Naive thymus-derived CD8-positive, alpha-beta T cell (primary cell): ENCODE measurements around the gene ATP1A4. TPM values are rescaled to one million over a fixed set of nuclear protein-coding genes. Genes with fewer than 3 reads are reported as not detected.
A peak's percentile ranks its signal among the peaks of the same experiment; 100 is the strongest.

Source experiments
- ATAC-seq, 2 donors: fragments of 150-1000 bp; cut with Tn5 transposase in 1 of 2; sonication (Bioruptor Pico), chemical (Tn5 transposase) in 1 of 2; 1 replicate in 1 of 2; 2 replicates in 1 of 2; pipeline ENCODE4 v1.10.0; 2021; ENCODE audit warnings: mild to moderate bottlenecking in 2 of 2, moderate library complexity in 2 of 2
- POLR2A ChIA-PET: fragments of 350-600 bp; sonication (Branson Sonifier 250); formaldehyde crosslinking; loops from one replicate; lab custom pipeline; 2021; ENCODE audit warnings: antibody characterized with exemption; lab: Charles Lee
- DNase-seq, 10 donors: peaks; one replicate each; pipeline versions ENCODE4 v3.0.0 to v3.0.0-alpha.2; 2020 to 2022
- H3K27ac Mint-ChIP-seq, 10 donors: one replicate each; pipeline ENCODE4 v1.8.0; 2020 to 2022; ENCODE audit warnings: mild to moderate bottlenecking in 10 of 10, mixed read lengths in 10 of 10, moderate library complexity in 4 of 10, inconsistent platforms in 1 of 10
- H3K27me3 Mint-ChIP-seq, 5 donors: one replicate each; pipeline ENCODE4 v1.8.0; 2021 to 2022; ENCODE audit warnings: mixed read lengths in 5 of 5
- H3K36me3 Mint-ChIP-seq, 3 donors: one replicate each; pipeline ENCODE4 v1.8.0; 2020 to 2022; ENCODE audit warnings: mixed read lengths in 3 of 3, mild to moderate bottlenecking in 2 of 3, inconsistent platforms in 1 of 3
- H3K4me1 Mint-ChIP-seq, 4 donors: one replicate each; pipeline ENCODE4 v1.8.0; 2021 to 2022; ENCODE audit warnings: mixed read lengths in 4 of 4
- H3K4me3 Mint-ChIP-seq, 10 donors: one replicate each; pipeline ENCODE4 v1.8.0; 2020 to 2022; ENCODE audit warnings: mild to moderate bottlenecking in 10 of 10, mixed read lengths in 10 of 10, moderate library complexity in 6 of 10, inconsistent platforms in 1 of 10
- H3K9me3 Mint-ChIP-seq, 9 donors: one replicate each; pipeline ENCODE4 v1.8.0; 2020 to 2022; ENCODE audit warnings: mixed read lengths in 9 of 9, mild to moderate bottlenecking in 3 of 9, inconsistent platforms in 1 of 9, moderate library complexity in 1 of 9
- polyA plus RNA-seq, 3 donors: library from polyadenylated mRNA; unstranded; fragments of 300-500 nt; fragmentation: Illumina TruSeq; gene quantifications; one replicate each; pipeline ENCODE4 v1.2.3, GENCODE V29; 2021
- total RNA-seq, 8 experiments: library from RNA in 2 of 8; stranded (reverse) in 2 of 8; gene quantifications; one replicate each; pipeline ENCODE4 v1.2.3 and lab custom pipeline; 2021 to 2026

The ATP1A4 gene
- total and polyA plus RNA-seq, 5 experiments from 2014 or later, result not detected

DNA sequence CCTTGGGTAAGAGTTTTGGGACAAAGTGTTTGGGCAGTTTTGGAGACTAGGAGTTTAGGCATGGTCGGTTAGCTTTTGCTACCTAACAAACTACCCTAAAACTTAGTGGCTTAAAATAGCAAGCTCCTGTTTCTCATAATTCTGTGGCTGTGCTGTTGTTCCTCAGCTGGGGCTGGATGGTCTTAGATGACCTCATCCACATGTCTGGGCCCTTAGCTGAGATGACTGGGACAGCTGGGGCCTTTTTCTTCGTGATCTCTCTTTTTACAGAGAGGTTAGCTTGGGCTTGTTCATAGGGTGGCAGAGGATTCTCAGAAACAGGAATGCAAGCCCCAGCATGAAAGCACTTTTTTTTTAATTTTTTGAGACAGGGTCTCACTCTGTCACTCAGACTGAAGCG, 6.6 kb downstream of the ATP1A4 start:
- ATAC-seq, result no peak
- Mint-ChIP-seq H3K4me3 (no peak overlapping the region), H3K4me1 (no peaks in the 10 kb centered on the region), H3K36me3 (no peaks in the 10 kb centered on the region), H3K27ac (no peak overlapping the region), H3K27me3 (peaks cover 0 to 6% (median 1%) of the 10 kb centered on the region in 5 donors), H3K9me3 (no peaks in the 10 kb centered on the region)
- DNase-seq, result no peak
- POLR2A ChIA-PET, result no interaction called here

DNA sequence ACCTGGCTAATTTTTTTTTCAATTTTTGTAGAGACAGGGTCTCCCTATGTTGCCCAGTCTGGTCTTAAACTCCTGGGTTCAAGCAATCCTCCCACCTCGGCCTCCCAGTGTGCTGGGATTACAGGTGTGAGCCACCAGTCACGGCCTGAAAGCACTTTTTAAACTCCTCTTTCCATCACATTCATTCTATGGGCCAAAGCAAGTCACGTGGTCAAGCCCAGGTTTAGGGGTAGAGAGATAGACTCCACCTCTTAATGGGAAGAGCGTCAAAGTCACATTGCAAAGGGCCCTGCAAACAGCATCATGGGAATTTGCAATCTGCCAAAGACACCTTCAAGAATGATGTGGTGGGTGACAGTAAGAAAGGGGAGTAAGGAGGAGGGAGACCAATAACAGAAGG, 7.1 kb downstream of the ATP1A4 start:
- ATAC-seq (no peak), DNase-seq (no peak)
- no peaks in the 10 kb centered on the region for H3K9me3 Mint-ChIP-seq
- POLR2A ChIA-PET, result no interaction called here
- H3K36me3 Mint-ChIP-seq, result no peaks in the 10 kb centered on the region
- H3K4me1 Mint-ChIP-seq, result peaks cover 0 to under 1% (median 0%) of the 10 kb centered on the region in 4 donors
- H3K27me3 Mint-ChIP-seq, result peaks cover 0 to 6% (median 1%) of the 10 kb centered on the region in 5 donors
- H3K27ac Mint-ChIP-seq, result no peak overlapping the region
- no peak overlapping the region for H3K4me3 Mint-ChIP-seq

DNA sequence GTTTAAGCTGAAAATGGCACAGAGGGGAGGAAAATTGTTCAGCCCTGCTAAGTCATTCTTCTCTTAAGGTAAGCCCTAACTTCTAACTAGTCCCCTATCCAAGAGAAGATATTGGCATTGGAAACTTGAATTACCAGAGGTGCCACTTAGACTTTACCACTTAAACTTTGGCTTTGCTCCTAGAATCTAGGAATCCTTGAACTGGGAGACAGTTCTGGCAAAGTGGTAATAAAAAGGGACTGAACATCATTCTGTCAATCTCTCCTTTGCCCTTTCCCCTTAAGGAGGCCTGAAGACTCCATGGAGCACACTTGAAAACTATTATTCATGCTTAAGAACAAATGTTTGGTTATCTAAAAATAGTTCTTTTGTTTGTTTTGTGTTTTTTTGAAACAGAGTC, 8.4 kb downstream of the ATP1A4 start:
- DNase-seq, result no peak
- POLR2A ChIA-PET, result no interaction called here
- no peak overlapping the region for H3K4me3 Mint-ChIP-seq
- H3K36me3 Mint-ChIP-seq, result no peaks in the 10 kb centered on the region
- H3K27ac Mint-ChIP-seq, result no peak overlapping the region
- peaks cover 1 to 13% (median 9%) of the 10 kb centered on the region in 5 donors for H3K27me3 Mint-ChIP-seq
- H3K9me3 Mint-ChIP-seq, result no peaks in the 10 kb centered on the region
- ATAC-seq, result no peak
- H3K4me1 Mint-ChIP-seq, result peaks cover 0 to 2% (median 0%) of the 10 kb centered on the region in 4 donors

DNA sequence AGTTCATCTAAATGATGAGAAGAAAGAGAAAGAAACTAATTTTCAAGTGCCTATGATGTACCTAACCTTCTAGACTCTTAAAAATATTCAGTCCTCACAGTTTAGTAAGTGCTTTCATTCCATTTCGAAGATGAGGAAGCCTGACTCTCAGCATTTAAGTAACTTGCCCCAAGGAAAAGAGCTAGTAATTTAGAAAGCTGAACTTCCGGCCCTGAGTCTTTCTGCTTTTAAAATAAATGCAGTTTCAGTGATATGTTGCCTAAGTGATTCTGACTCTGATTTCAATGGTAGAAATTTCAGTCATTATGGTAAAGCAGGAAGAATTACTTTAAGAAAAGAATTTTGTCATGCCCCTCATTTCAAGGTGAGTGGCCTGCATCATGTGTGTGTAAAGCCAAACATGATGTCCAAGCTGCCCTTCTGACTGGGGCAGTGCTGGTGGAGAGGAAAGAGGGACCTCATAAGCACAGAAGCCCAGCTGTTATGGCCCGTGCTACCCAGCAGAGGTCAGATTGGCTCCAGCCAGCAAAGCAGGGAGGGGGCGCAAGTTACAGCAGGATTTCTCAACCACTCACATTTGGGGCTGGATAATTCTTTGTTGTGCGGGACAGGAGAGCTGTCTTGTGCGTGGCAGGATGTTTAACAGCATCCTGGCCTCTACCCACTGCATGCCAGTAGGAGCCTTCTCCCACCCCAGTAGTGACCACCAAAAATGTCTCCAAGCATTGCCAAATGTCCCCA, 10.7 kb downstream of the ATP1A4 start:
- Mint-ChIP-seq H3K4me1 (peaks cover 0 to 6% (median 0%) of the 10 kb centered on the region in 4 donors), H3K27me3 (peaks cover 5 to 25% (median 10%) of the 10 kb centered on the region in 5 donors), H3K27ac (no peak overlapping the region), H3K9me3 (no peaks in the 10 kb centered on the region), H3K4me3 (no peak overlapping the region), H3K36me3 (no peaks in the 10 kb centered on the region)
- POLR2A ChIA-PET, result no interaction called here
- DNase-seq, result no peak
- no peak for ATAC-seq

DNA sequence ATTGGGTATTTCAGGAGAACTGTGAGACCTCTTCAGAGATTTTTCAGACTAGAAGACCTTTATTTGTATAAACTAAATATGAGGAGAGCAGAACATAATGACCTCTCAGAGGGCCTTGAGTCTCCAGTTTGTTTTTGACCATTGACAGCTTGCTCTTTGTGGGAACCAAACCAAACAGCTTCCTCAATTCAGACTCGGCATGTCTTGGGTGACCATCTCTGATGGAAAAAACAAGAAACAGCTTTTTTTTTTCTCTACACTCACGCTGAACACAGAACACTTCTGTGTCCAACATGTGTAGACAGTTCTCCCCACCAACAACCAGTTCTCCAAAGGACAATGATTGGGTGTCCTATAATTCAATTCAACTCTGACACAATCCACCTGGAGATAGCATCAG, 11.5 kb downstream of the ATP1A4 start:
- DNase-seq (no peak), ATAC-seq (no peak)
- Mint-ChIP-seq H3K4me3 (no peak overlapping the region), H3K4me1 (peaks cover 0 to 9% (median 0%) of the 10 kb centered on the region in 4 donors), H3K9me3 (no peaks in the 10 kb centered on the region), H3K27ac (no peak overlapping the region), H3K27me3 (peaks cover 5 to 25% (median 10%) of the 10 kb centered on the region in 5 donors), H3K36me3 (no peaks in the 10 kb centered on the region)
- POLR2A ChIA-PET, result no interaction called here

DNA sequence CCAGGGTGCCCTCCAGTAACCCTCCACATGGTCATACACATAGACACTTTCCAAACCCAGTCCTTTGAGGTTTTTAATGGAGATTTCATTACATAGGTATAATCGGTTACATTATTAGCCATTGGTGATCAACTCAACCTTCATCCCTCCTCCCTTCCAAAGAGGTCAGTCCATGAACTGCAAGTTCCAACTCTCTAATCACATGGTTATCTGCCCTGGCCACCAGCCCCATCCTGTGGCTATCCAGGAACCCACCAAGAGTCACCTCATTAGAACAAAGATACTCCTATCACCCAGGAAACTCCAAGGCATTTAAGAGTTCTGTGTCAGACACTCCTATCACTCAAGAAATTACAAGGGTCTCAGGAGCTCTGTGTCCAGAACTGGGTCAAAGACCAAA, 12.2 kb downstream of the ATP1A4 start:
- DNase-seq, result no peak
- no peak for ATAC-seq
- Mint-ChIP-seq H3K27ac (no peak overlapping the region), H3K4me3 (no peak overlapping the region), H3K4me1 (peaks cover 0 to 9% (median 0%) of the 10 kb centered on the region in 4 donors), H3K27me3 (peaks cover 5 to 25% (median 11%) of the 10 kb centered on the region in 5 donors), H3K36me3 (no peaks in the 10 kb centered on the region), H3K9me3 (no peaks in the 10 kb centered on the region)
- POLR2A ChIA-PET, result no interaction called here

DNA sequence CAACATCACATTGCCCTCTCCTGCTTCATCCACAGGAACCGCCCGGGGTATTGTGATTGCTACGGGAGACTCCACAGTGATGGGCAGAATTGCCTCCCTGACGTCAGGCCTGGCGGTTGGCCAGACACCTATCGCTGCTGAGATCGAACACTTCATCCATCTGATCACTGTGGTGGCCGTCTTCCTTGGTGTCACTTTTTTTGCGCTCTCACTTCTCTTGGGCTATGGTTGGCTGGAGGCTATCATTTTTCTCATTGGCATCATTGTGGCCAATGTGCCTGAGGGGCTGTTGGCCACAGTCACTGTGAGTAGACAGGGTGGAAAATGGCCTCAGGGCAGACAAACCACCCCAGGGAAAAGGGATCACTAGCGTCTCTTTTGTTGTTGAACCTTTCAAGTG, 12.7 kb downstream of the ATP1A4 start:
- POLR2A ChIA-PET, result no interaction called here
- Mint-ChIP-seq H3K27ac (no peak overlapping the region), H3K4me3 (no peak overlapping the region), H3K27me3 (peaks cover 4 to 25% (median 11%) of the 10 kb centered on the region in 5 donors), H3K4me1 (peaks cover 1 to 13% (median 3%) of the 10 kb centered on the region in 4 donors), H3K9me3 (no peaks in the 10 kb centered on the region), H3K36me3 (no peaks in the 10 kb centered on the region)
- ATAC-seq, result no peak
- DNase-seq, result no peak

DNA sequence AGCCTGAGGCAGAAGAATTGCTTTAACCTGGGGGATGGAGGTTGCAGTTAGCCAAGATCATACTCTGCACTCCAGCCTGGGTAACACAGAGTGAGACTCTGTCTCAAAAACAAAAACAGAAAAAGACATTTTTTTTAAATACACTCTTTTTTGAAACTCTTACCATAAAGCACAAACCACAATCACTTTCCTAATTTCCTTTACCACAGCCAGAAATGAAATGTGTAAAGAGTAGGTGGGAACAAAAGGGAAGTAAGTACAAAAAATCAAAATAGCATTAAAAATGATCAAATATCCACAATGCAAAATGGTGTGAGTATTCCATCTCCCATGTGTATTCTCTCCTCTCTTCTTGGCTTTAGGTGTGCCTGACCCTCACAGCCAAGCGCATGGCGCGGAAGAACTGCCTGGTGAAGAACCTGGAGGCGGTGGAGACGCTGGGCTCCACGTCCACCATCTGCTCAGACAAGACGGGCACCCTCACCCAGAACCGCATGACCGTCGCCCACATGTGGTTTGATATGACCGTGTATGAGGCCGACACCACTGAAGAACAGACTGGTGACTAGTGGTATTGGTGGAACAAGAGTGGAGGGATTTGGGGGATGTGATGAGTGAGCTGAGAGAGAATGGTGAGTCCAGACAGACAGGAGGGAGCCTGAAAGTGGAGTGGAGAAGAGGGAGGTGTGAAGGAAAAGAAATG, 14.9 kb downstream of the ATP1A4 start:
- DNase-seq (no peak), ATAC-seq (no peak)
- Mint-ChIP-seq H3K27ac (peak overlapping the region in 1 of 10 donors; percentile 86), H3K4me1 (peaks cover 8 to 21% (median 11%) of the 10 kb centered on the region in 4 donors), H3K4me3 (no peak overlapping the region), H3K9me3 (no peaks in the 10 kb centered on the region), H3K27me3 (peaks cover 4 to 25% (median 11%) of the 10 kb centered on the region in 5 donors), H3K36me3 (no peaks in the 10 kb centered on the region)
- POLR2A ChIA-PET, result no interaction called here

DNA sequence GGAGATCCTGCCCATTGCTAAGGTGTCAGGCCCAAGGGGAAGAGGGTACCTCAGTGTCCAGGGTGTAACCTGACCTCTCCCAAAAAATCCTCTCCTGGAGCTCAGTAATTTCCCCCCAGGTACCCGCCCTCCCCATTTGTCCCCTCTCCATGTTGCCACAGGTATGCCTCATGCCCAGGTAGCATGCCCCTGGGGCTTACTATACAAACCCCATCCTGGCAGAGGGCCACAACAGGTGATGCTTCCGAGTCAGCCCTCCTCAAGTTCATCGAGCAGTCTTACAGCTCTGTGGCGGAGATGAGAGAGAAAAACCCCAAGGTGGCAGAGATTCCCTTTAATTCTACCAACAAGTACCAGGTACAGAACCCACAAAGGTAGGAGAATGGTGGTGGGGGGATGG, 15.7 kb downstream of the ATP1A4 start:
- peaks cover 8 to 21% (median 11%) of the 10 kb centered on the region in 4 donors for H3K4me1 Mint-ChIP-seq
- POLR2A ChIA-PET, result no interaction called here
- H3K27ac Mint-ChIP-seq, result no peak overlapping the region
- no peak overlapping the region for H3K4me3 Mint-ChIP-seq
- ATAC-seq (no peak), DNase-seq (no peak)
- no peaks in the 10 kb centered on the region for H3K36me3 Mint-ChIP-seq
- no peaks in the 10 kb centered on the region for H3K9me3 Mint-ChIP-seq
- H3K27me3 Mint-ChIP-seq, result peaks cover 4 to 25% (median 12%) of the 10 kb centered on the region in 5 donors

DNA sequence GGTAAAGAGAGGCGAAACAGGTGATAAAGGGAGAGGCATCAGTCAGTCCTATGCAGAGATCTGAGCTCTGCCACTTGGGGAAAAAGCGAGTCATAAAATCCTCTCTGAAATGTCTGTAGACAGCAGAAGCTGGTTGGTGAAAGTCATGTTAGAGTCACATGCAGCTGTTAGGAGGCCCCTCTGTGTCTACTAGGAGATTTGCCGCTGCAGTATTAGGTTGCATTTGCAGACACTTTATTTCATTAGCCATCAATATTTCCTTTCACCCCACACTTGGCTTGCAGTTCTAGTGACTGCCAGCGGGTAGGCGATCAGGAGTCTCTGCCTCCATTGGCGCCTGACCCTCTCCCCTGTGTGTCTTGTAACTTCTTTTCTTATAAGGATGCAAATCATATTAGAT, 16.2 kb downstream of the ATP1A4 start:
- Mint-ChIP-seq H3K27ac (no peak overlapping the region), H3K36me3 (no peaks in the 10 kb centered on the region), H3K27me3 (peaks cover 4 to 25% (median 14%) of the 10 kb centered on the region in 5 donors), H3K4me3 (no peak overlapping the region), H3K4me1 (peaks cover 8 to 21% (median 11%) of the 10 kb centered on the region in 4 donors), H3K9me3 (no peaks in the 10 kb centered on the region)
- POLR2A ChIA-PET, result no interaction called here
- no peak for ATAC-seq
- no peak for DNase-seq

DNA sequence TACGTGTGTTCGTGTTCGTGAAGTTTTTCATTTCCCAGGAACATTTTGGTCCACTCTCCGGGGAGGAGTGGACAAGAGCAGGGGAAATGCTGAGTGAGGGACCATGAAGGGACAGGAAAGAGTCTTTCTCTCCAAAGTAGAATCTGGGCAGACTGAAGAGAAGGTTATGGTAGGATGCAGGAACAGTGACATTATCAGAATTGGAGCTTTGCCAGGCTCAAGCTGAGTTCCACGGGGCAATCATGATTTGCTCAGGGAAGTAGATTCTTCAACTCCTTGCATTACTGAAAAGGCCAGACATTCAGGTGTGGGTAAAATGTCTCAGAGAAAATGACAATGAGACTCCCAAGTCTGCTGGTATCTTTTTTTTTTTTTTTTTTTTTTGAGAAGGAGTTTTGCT, 16.6 kb downstream of the ATP1A4 start:
- Mint-ChIP-seq H3K27me3 (peaks cover 4 to 25% (median 14%) of the 10 kb centered on the region in 5 donors), H3K4me3 (no peak overlapping the region), H3K9me3 (no peaks in the 10 kb centered on the region), H3K36me3 (no peaks in the 10 kb centered on the region), H3K4me1 (peaks cover 8 to 21% (median 11%) of the 10 kb centered on the region in 4 donors), H3K27ac (no peak overlapping the region)
- no peak for ATAC-seq
- no peak for DNase-seq
- POLR2A ChIA-PET, result no interaction called here

DNA sequence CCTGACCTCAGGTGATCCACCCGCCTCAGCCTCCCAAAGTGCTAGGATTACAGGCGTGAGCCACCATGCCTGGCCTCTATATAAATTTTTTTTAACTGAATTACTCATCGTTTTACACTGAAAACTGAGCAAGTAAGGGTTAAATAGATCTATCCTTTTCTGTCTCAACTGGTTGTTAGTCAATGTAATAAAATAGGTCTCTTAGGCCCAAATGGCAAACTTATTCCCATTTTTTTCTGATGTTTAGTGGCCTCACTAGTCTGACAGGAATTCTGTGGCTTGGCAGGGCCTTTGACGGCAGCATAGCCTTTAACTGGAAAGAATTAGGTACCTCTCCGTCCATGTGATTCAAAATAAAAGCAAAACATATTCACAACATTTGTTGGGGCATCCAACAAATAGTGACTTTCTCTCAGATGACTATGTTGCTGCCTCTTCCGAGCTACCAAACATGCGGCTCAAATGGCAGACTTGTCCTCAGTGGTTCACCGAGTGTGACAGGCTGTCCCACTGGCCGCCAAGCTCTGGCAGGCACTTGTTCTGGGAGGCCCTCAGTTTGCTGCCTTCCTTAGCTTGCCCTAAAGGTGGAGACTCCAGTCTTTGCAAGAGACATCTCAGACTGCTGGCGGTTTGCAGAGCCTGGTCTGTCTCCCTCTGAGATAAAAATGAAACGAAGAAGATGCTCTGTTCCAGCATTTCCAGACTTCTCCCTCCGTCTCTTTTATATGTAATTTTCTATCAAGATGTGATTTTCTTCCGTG, 17.4 kb downstream of the ATP1A4 start:
- no peak for ATAC-seq
- no peak overlapping the region for H3K4me3 Mint-ChIP-seq
- H3K27me3 Mint-ChIP-seq, result peaks cover 4 to 23% (median 14%) of the 10 kb centered on the region in 5 donors
- POLR2A ChIA-PET, result no interaction called here
- no peak for DNase-seq
- no peaks in the 10 kb centered on the region for H3K9me3 Mint-ChIP-seq
- peaks cover 8 to 20% (median 11%) of the 10 kb centered on the region in 4 donors for H3K4me1 Mint-ChIP-seq
- H3K27ac Mint-ChIP-seq, result peak overlapping the region in 1 of 10 donors; percentile 64
- H3K36me3 Mint-ChIP-seq, result no peaks in the 10 kb centered on the region
